GM19328 (cell line): ENCODE results near the gene FEN1.

Experiments
- ATAC-seq: cut with Tn5 transposase; IDR thresholded peaks from one replicate; pipeline ENCODE4 v1.9.1; 2021; ENCODE audit warnings: mild to moderate bottlenecking, moderate library complexity; ENCODE audit not compliant: unreplicated experiment

Gene FEN1

GRCh38 chr11:61792310-61793082 lies at the start of gene FEN1, which contains the start of gene TMEM258:
Gene FEN1, plus strand, starts transcription at chr11:61792911. Its CDS starts 2,451 bp downstream, at chr11:61795362.
Gene TMEM258, minus strand, starts transcription at chr11:61792599. Its CDS starts 41 bp downstream, at chr11:61792558.
- ATAC-seq, result peak; percentile 91

- ATAC-seq, result no peak
Measured at GRCh38 chr11:61743486-61744095, 49.1 kb upstream of the FEN1 start.

GRCh38 chr11:61744181-61744580 lies 48.5 kb upstream of the FEN1 start:
- no peak for ATAC-seq

GRCh38 chr11:61744609-61745156 lies 48.0 kb upstream of the FEN1 start:
- no peak for ATAC-seq

- ATAC-seq, result no peak
Measured at GRCh38 chr11:61745781-61746441, 46.8 kb upstream of the FEN1 start.

GRCh38 chr11:61746442-61747191 lies 46.1 kb upstream of the FEN1 start:
- no peak for ATAC-seq

GRCh38 chr11:61747192-61747966 lies 45.3 kb upstream of the FEN1 start:
- ATAC-seq, result no peak

- ATAC-seq, result no peak
Measured at GRCh38 chr11:61747967-61748285, 44.8 kb upstream of the FEN1 start.

- no peak for ATAC-seq
Measured at GRCh38 chr11:61749591-61750217, 43.0 kb upstream of the FEN1 start.

GRCh38 chr11:61750631-61751273 lies 42.0 kb upstream of the FEN1 start:
- no peak for ATAC-seq

- no peak for ATAC-seq
Measured at GRCh38 chr11:61751384-61751783, 41.3 kb upstream of the FEN1 start.

GRCh38 chr11:61752117-61752924 lies 40.4 kb upstream of the FEN1 start, which contains the start of gene MYRF:
Gene MYRF, plus strand, starts transcription at chr11:61752636. Its CDS starts 109 bp downstream, at chr11:61752745.
- ATAC-seq, result no peak

GRCh38 chr11:61752925-61753521 lies 39.7 kb upstream of the FEN1 start:
- no peak for ATAC-seq

- ATAC-seq, result no peak
Measured at GRCh38 chr11:61753672-61754071, 39.0 kb upstream of the FEN1 start.

GRCh38 chr11:61754534-61755482 lies 37.9 kb upstream of the FEN1 start:
- no peak for ATAC-seq

- ATAC-seq, result no peak
Measured at GRCh38 chr11:61756147-61756451, 36.6 kb upstream of the FEN1 start.
